Esophagus mucosa (tissue), 1 donor: Measurements from ENCODE around the gene SPRED2. TPM values are rescaled to one million over a fixed set of nuclear protein-coding genes. Genes with fewer than 3 reads are reported as not detected.
A peak's percentile ranks its signal among the peaks of the same experiment; 100 is the strongest.

Source experiments
- ATAC-seq: fragments of 200-7000 bp; cut with Tn5 transposase; one replicate; pipeline ENCODE4 v1.9.1; 2020
- total RNA-seq: library from RNA; stranded (reverse); gene quantifications from one replicate; pipeline ENCODE4 v1.2.4, GENCODE V29; 2023
- donor health status: DM: yes; HTN: yes; CAD: no.

The SPRED2 gene
- total RNA-seq, 1 donor from 2014 or later, result 12.8 TPM

DNA sequence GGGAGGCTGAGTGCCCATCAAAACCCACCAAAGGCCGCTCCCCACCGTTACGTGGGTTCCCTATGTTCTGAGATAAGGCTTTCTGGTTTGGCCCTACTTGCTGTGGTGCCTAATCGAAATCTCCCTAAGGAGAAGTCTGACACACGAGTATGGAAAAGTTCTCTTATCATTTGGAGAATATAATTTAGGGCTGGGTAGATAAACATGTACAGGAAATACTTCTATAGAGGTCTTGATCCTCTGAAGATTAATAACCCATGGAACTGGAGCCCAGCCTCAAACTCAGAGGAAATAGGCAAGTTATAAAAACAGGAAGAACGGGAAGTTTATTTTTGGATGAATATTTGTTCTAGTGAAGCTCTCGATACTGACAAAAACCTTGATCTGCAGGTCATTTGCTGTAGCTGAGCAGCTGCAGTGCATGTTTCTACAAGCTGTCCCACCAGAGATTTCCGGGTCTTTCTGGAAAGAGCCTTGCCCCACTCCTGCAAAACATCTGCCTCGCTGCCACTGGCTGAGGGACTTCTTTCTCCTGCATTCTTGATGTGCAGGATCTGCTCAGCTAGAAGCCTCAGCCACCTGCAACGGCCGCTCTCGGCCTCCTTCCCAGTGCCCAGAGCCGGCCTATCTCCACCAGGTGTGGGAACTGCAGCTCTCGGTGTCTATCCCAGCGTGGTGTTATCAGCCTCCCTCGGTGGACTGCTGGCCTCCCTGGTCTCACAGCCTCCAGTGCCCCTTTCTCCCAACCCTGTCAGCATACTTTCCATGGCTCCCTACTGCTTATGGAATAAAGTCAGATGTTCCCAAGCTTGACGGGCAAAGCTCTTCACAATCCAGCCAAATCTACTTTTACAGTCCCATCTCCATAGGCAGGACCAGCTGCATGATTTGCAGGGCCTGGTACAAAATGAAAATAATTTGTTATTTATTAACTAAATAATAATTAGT is 48.6 kb downstream of the SPRED2 start:
- ATAC-seq, result peak; percentile 30

DNA sequence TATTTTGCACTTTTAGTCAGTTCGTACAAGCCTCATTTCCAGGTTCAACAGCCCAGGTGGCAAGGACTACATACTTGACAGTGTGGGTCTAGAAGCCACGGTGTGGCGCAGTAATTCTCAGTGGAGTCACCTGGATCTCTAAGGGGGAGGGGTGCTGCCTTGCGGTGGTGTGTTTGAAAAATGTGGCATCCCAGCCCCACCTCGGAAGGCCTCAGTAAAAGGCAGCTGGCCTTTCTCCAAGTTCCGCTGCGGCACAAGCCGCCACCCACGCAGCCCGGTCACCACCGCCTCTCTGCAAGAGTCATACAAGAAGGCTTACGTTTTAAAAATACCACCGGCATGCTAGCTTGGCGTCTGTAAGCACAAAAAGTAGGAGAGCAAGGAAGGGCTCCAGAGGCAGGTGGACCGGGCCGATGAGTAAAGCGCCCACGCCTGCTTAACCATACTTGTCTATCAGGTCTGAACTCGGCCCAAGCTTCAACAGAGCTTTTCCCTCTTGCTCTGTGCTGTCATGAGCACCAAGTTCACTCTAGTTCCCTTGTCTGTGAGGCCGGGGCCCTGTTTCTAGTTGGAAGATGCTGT is 49.5 kb downstream of the SPRED2 start:
- peak; percentile 92 for ATAC-seq

DNA sequence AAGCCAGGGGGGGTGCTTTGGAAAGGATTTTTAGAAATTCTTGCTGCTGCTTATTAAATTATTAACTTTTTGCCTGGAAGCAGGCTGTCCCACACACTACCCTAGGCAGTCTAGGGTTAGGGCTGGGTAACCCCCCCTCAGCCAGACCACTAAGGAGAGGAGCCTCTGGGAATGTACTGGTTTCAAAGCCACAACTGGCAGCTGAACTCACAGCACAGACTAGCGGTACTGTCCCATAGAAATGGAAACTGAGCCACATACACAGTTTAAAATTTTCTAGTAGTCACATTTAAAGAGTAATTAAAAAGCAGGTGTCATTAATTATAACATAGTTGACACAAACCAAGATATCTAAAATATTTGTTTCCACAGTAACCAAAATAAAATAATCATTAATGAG is 50.1 kb downstream of the SPRED2 start:
- no peak for ATAC-seq

DNA sequence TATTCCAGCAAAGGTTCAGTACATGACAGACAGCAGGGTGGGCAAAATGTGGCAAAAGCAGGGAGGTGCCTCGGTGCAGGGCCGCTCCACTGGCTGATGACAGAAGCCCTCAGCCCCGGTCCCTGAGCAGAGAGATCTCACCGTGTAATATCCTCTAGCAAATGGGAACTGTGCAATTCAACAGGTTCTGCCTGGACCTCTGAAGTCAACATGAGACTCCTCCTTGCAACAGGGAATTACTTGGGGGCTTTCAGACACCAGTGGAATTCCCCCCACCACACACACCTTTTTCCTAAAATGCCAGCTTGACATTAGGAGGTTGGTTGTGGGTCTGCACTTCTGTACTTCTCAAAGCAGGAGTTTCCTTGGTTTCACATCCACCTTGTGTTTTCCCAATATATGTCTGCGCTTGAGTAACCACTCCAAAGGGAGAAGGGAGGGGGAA is 50.8 kb downstream of the SPRED2 start:
- no peak for ATAC-seq

DNA sequence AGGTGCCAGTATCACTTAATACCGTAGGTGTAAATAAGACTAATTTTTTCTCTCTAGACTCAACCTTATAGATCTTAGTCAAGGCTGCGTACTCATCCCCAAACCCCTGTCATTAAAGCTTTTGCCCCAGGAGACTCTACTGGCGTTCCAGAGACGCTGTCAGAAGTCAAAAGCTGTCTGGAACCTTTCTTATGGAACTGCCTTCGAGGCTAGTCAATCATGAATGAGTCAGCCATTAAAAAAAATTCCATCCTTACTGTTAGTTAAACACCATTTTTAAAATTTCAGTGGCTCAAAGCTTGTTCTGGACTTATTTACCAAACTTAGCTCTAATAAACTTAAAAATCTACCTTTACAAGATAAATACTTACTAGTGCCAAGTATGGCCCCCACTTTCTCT is 52.1 kb downstream of the SPRED2 start:
- no peak for ATAC-seq

DNA sequence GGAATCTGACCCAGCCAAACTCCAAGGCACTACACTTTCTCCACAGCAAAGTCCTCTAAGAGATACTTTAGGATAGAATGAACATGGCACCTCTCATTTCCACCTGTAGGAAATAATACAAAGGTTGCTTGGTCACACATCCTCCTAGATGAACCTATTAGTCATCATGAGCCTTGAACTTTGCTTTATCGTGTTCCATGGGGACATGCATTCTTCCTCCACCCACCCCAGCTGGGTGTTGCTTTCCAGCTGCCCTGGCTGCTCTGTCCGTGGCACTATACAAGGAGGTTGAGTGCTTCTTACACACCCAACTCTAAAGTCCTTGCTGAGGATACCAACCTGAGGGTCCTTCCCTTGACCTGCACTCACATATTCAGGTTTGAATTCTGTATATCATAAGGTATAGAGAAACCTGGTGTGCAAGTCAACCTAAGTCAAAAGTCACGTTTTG is 52.7 kb downstream of the SPRED2 start:
- no peak for ATAC-seq

DNA sequence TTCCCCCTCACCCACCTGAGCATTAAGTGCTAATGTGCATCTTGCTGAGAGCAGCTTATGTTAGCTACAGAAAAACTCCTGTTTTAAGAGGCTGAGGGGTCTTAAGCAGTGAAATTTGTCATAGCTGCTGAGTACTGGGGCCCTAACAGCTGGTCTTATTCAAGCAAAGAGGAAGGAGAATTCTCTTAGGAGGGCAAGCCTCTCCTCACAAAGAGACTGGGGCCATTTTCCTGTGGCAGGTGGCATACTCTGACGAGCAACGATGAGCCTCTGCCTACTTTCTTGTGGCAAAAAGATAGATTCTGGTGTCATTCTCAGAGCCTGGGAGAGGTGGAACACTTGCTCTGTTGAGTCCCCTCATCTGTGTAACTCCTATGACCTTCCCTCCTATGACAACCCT is 53.2 kb downstream of the SPRED2 start:
- no peak for ATAC-seq

DNA sequence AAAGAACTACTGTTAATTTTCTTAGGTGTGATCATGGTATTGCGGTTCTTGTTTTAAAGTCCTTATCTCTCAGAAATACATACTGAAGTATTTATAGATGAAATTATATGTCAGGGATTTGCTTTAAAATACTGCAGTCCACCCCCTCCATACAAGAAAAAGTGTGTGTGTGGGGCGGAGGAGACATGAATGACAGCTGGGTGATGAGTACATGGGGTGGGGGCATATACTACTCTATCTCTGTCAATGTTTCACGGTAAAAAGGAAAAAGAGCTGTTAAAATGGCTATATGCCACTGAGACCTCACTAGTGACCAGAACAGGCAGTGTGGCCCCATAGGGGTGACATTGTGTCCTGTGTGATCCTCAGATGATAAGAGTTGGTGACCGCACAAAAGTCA is 54.1 kb downstream of the SPRED2 start:
- no peak for ATAC-seq

DNA sequence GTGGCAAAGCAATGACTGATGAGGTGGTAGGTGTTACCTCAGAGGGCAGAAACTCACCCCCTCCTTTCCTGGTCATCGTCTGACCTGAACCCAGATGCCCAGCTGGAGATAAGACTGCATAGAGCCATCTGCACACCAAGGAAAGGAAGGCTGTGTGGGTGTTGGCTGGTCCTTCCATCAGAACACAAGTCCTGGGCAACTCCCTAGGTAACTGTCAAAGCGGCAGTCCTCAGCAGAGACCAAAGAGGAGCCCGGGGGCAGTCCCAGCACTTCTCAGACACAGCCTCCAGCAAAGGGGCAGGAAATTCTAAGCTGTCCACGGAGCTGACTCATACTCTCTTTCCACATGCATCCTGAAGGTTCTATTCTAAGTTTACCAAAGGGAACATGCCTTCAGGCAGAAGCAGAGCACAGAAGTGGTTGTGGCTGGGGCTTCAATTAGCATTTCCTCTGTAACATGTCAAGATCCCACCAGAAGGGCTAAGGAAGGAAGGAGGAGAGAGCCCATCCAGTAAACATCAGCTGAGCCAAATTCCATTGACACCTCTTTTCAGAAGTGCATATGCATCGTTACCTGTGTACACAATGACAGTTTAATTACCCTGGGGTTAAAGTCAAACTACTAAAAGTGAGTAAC is 54.7 kb downstream of the SPRED2 start:
- ATAC-seq, result peak; percentile 51

DNA sequence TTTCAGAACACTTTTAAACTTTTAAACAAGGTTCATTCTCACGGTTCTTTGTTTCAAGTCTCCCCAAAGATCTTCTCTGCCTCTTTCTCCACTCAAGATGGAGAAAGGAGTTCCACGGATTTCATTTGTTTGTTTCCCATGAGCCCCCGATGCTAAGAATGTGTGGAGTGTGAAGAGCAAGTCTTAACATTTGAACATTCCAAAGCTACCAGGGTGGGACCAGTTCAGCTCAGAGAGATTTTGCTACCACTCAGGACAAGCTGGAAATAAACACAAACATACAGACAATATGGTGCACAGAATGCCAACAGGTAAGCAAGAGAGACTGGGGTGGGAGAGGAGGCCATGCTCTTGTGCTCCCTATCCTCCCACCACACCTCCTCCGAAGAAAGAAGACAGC is 56.7 kb downstream of the SPRED2 start:
- ATAC-seq, result no peak

DNA sequence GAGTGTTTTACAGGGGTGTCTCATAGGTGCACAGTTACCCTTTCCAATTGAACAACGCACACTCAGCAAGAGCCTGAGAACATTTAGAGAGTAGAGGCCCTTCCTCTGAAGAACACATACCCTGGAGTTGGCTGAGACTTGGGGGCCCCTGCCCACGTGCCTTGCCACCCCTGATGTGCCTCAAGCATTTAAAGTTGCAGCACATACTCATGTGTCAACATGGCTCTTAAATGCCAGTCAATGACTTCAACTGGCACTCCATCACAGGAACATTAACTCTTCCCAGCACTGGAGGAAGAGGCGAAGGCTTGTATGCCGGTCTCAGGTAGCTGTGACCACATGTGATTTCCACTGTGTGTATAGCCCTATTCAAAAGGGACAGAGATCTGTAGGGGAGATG is 57.4 kb downstream of the SPRED2 start:
- no peak for ATAC-seq

DNA sequence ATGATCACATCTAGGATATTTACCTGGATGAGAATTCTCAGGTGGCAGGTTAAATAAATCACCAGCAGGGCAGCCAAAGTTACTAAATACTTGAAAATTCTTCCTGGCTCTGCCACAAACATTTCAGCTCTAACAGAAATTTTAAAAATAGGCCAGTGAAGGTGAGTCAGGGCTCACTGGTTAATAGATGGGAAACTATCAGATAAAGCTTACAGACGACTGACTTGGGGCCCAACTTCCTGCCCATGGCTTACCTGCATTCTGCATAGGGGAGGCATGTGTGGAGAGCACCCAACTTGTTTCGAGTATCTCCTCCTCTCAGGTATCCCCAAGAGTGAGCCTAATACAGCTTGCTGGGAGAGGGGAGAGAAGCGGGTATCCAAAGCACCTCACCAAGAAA is 57.8 kb downstream of the SPRED2 start:
- ATAC-seq, result no peak

DNA sequence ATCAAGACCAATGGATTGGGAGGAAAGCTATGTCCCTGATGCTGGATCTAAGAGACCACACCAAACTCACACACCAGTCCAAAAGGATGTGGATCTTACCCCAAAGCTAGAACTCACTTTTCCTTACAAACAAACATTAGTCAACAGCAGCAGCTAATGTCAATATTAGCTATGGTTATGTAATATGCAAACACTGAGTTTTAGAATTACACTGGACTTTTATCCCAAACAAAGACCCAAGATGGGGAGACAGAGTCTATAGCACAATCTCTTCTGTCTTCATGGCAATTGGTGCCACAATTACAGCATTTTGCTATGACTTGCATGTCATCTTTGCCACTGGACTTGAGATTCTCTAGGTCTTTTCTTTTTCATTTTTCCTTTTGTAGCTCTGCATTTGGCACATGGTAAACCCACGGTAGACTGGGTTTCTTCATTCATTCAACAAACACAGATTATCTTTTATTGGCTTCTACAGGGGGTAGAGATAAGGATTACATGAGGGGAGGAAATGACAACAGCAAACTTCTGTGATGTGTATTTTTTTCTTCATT is 59.0 kb downstream of the SPRED2 start:
- no peak for ATAC-seq

DNA sequence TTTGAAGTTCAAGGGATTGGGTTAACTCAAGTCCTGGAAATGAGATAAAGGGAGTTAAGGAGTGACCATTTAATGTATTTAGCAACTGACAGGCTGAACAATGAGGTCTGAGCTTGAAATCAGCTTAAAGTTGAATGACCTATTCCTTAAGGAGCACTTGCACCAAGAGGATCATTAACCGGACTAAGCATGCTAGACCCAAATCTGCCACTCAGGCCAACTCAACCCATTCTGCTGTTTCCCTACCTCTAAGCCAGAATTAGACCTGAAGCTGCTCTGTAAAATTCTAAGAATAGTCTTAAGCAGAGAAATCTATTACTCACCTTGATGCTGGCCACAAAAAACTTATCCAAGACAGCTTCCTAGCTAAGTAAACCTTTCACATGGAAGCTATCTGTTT is 59.8 kb downstream of the SPRED2 start:
- no peak for ATAC-seq

DNA sequence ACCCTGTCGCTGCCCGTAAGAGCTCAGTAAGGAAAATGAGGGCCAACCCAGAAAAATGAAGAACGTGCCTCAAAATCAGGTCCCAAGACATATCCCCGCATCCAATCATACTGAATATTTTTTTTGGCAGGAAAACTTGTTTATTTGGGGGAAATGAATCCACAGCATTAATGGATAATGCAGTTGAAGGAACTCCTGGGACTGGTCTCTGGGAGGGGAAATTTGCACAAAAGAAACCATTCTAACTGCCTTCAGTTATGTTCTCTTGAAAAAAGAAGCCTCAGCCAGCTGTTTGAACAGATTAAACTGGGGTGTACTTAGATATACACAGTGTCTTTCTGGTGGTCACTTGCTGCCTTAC is 61.3 kb downstream of the SPRED2 start:
- no peak for ATAC-seq

DNA sequence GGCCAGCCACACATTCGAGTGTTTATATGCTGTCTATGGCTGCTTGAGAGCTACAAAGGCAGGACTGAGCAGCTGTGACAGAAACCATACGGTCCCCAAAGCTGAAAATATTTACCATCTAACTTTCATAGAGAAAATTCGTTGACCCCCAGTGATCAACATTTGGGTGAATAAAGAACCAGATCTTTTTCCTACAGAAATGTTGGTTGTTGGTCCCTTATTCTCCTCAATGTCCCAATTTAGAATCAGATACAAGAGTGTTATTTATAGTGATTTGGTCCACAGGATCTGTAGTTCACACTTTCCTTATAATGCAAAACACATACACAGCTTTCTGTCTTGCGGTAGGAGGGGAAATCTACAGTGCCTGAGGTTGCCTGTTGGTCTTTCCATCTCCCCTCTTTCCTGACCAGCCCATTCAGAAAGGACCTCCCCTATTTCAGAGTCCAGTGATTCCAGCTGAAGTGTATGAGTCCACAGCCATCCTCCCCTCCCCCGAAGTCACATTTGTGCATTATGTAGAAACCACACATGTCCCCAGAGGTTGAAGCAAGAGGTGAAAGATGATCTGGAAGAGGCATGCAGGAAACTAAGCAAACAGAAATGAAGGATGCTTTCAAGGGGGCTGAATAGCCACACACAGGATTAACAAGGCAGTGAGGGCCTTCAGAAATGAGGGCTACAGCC is 61.9 kb downstream of the SPRED2 start:
- no peak for ATAC-seq

DNA sequence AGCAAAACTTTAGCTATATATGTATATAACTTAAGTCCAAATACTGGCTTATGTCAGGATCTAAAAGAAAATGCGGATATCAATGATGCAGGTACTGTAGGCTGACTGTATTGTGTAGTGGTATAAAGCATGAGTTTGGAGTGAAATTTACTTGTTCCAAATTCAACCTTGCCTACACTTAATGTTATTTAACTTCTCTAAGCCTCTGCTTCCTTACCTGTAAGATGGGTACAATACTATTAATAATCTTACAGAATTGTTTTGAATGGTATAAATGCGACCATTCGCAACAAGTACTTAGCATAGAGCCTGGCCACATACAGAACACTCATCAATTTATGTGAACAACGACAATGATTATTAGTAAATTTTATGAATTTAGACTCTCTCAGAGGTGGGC is 62.4 kb downstream of the SPRED2 start:
- no peak for ATAC-seq

DNA sequence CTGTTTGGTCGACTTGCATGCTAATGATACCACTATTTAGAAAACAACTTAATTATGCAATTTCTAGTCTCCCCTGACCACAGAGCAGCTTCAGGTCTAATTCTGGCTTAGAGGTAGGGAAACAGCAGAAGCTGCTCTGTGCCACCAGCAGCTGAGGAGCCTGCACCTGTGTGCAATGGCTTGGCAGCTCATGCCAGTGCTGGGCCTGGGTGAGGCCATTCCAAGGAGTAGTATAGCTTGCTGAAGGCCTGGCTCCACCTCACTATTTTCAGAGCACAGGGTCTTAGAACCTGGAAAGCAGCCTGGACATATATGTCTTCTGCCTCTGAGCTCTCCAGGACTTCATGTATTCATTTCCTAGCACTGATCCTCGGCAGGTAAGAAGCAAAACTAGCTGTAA is 62.8 kb downstream of the SPRED2 start:
- ATAC-seq, result no peak

DNA sequence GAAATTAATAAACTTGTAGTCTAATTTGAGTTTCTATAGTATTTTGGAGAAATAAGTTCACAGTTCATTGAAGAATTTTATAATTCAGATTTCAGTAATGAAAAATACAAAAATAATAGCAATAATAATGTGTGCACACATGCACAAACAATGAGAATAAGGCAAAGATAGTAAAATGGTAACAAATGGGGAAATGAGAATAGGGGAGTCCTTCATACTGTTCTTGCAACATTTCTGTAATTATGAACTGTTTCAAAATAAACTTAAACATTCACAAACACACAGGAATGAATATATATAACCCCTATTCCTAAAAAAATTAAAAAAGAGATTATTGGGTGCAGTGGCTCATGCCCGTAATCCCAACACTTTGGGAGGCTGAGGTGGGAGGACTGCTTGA is 63.9 kb downstream of the SPRED2 start:
- no peak for ATAC-seq

DNA sequence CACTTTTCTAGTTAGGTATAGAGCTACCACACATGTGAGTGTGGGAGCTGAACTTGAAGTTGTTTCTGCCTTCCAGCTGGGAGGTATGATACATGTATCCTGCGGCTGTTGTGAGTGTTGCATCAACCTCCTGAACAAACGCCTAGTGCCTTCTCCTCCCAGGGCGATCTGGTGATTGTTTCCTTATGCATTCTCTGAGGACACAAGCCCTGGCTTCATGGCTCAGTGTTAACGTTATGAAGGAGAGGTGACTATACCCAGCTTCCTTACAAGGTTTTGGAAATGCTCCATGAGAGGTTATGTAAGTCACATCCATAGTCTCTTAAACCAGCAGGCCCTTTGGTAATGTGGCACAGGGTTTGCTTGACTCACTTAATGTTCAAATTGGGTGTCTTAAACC is 64.9 kb downstream of the SPRED2 start:
- peak; percentile 94 for ATAC-seq

DNA sequence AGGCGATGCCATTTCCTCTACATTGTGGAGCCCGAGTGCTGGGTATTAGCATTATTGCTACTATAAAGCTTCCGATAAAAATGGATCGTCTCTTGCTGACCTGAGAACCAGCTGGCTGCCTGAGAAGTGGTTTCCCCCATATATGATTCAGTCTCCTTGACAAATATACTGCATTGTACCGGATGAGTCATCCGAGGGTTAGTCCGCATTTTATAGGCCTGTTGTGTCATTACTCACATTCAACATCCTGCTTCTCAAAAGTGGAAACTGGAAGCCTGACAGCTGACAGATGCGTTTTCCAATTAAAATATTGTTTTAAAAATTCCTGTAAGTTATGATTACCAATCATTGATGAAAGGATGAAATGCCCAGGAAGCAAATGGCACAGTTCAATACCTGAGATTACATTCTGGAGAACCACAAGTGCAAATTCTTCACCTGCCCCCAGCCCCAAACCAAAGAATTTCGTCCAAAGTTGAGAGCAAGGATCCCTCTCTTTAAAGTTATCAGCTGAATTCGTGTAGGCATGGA is 65.7 kb downstream of the SPRED2 start:
- peak; percentile 92 for ATAC-seq

DNA sequence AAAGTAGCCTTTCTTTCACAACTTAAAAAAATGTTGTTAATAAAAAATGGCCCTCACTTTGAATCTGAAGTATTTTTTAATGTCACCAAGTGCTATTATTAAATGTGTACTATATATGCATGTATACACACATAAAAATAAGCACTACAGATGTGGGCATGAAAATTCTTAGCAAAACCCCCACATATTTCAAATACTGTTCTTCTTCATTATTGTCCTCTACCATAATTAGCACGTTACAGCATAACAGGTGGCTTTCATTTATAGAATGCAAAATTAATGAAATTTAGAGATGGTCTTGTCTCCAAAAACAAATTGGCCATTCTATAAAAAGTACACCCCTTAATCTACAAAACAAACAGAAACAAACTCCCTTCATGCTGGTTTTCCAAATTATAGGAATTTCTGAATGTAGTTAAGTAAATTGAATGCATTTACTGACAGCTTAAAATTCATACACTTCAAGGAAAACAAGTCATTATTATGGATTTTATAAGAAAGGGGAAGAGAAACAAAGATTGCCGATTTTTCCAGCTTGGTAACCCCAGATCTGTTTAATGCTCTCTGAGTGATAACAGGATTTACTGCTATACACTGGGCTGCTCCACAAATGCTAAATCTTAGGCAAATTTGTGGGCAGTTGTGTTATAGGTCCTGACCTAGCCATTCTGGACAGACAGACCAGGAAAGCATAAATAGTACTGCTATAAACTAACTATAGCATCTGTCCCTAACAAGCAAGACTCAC is 67.2 kb downstream of the SPRED2 start:
- ATAC-seq, result no peak
